Globus pallidus (tissue), 1 donor: ENCODE data around the gene FXYD3.
"Not testable (repeated sequence)": the region's sequence is repeated elsewhere in the genome, so short reads cannot be mapped to it uniquely, and the experiment has no call there.

Source experiments
- DNase-seq: peaks from one replicate; pipeline ENCODE4 v3.0.0-alpha.2; 2015; ENCODE audit warnings: low spot score

The FXYD3 gene

GRCh38 chr19:35124098-35125060 lies 8.8 kb downstream of the FXYD3 start:
- peak; percentile 97 for DNase-seq

GRCh38 chr19:35125270-35125717 lies 9.7 kb downstream of the FXYD3 start:
- DNase-seq: no peak

- DNase-seq: no peak
Measured at GRCh38 chr19:35125749-35126623, 10.4 kb downstream of the FXYD3 start.

GRCh38 chr19:35126624-35126959 lies 11.0 kb downstream of the FXYD3 start:
- peak; percentile 85 for DNase-seq

DNA sequence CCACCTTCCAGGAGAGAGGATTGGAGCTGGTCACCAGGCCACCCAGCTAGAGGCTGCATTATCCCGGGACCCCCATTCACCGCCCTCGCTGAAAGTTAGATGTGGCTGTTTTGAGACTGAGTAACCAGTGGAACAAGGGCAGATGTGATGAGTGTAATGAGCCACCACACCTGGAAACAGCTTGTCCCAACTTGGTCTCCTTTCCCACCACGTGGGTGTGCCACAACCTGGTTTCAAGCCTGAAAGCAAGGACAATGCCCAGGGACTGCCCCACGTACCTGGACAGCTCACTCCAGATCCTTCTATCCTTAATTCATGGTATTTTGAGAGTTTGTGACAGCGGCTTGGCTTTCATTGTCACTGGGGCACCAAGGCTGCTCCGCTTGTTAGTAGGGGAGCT lies 12.2 kb downstream of the FXYD3 start:
- DNase-seq: no peak

- no peak for DNase-seq
Measured at GRCh38 chr19:35128398-35129057, 12.9 kb downstream of the FXYD3 start.

DNA sequence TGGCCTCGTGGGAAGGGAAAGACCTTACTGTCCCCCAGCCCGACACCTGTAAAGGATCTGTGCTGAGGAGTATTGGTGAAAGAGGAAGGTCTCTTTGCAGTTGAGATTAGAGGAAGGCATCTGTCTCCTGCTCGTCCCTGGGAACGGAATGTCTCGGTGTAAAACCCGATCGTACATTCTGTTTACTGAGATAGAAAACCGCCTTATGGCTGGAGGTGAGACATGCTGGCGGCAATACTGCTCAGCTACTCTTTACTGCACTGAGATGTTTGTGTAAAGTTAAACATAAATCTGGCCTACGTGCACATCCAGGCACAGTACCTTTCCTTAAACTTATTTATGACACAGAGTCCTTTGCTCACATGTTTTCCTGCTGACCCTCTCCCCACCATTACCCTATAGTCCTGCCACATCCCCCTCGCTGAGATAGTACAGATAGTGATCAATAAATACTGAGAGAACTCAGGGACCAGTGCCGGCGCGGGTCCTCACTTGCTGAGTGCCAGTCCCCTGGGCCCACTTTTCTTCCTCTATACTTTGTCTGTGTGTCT lies 14.2 kb downstream of the FXYD3 start:
- not testable (repeated sequence) for DNase-seq

DNA sequence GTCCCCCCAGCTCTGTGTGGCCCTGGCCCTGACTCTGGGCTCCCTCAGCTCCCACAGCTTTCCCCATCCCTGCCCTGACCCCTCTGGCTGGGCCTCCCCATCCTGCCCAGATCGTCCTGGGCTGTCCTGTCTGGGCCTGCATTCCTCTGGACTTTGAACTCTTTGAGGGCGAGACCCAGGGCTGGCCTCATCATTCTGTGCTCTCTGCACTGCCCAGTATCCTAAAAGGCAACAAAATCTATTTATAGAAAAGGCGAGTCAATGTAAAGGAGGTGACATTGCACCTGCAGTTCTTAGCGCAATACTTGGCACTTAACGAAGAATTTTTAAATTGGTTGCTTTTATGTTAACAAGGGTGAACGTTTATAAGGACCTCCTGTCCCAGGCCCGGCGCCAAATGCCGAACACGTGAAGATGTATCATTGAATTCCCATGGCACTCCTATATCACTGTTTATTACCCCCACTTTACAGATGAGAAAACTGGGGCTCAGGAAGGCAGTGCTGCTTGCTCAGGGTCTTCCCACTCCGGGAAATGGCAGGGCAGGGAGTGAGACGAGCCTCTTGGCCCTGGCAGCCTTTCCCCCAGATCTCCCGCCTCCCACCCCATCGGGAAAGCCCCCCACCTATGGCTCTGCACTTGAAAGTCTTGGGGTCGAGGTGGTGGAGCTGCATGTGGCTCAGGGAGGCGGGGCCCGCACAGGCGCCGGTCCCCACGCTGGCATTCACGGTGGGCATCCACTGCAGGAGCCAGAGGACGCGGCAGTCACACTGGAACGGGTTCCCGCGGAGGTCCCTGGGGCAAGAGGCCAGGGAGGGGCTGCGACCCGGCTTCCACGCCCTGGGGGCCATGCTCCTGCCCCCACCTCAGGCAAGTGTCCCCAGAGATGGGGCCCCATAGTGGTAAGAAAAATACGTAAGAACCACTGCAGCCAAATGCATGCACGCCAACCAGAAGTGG lies 15.4 kb downstream of the FXYD3 start:
- no peak for DNase-seq

DNA sequence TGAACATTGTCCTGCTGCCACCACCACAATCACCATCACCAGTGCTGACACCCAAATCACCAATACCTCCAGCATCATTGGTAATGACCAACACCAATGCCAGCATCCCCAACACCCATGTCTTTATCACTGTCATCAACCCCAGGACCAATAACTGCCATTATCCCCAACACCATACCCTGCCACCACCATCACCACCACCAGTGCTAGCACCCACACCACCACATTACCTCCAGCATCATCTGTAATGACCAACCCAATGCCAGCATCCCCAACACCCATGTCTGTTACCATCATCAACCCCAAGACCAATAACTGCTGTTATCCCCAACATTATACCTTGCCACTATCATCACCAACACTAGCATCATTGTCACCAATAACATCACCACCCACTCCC lies 16.6 kb downstream of the FXYD3 start:
- DNase-seq: no peak

DNA sequence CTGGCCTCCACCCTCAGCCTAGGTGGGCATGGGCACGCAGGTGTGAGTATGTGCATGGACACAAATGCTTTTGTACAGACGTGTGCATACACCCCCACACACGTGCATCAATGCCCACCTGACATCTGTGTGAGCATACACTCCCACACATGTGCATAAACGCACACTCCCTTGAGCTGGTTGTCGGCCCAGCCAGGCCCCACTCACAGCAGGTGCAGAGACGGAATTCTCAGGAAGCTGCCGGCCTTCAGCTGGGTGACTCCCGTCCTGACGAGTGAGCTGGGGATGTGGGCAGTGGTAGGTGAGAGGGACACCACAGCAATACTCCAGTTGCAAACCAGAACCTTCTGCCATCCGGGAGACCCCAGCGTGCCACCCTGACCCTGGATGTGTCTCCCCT lies 18.2 kb downstream of the FXYD3 start:
- DNase-seq: no peak

DNA sequence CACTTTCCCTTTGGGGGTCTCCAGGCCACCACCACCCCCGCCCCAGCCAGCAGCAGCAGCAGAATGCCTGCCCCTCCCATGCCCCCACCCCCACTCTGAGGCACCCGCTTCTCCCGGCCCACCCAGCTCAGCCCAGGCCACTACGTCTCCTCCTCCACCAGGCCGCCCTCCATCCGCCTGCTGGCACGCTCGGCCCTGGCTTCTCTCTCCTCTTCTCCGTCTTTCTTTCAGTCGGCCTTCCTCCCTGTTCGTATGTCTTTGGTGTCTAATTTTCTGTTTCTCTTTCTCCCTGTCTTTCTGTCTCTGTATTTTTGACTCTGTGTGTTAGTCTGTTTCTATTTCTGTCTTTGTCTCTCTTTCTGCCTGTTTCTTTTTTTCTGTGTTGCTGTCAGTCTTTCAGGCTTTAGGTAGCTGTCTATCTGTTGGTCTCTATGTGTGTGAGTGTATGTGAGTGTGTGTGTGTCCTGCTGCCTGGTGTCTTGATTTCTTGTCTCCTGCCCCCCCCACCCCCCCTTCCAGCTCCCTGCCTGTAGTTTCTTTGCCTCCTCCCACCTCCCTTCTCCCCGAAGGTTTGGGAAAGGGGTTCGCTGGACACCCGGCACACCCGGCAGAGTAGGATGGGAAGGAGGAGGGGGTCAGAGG lies 19.1 kb downstream of the FXYD3 start, which contains the start of gene LGI4:
Gene LGI4, minus strand, starts transcription at position 459 of the 642 bp plus-strand sequence. Its CDS starts 379 bp downstream, at position 80.
- DNase-seq: no peak

- peak; percentile 84 for DNase-seq
Measured at GRCh38 chr19:35135389-35135909, 19.8 kb downstream of the FXYD3 start.

DNA sequence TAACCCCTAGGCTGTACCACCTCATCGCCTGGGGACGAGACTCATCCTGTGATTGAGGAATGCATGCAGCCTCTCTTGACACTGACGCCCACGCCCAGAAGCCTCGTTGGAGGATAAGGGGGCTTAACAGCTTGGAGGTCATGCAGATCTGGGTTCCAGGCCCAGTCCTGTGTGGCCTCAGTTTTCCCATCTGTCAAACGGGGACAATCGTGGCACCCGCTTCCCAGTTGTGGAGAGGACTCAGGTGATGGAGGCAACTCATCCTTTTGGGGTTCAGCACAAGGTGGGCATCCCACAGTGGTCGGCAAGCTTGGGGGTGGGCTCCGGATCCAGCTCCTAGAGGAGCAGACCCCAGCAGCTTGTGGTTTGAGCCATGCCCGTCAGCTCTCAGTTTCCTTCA lies 20.6 kb downstream of the FXYD3 start:
- DNase-seq: no peak

- DNase-seq: no peak
Measured at GRCh38 chr19:35136977-35137702, 21.5 kb downstream of the FXYD3 start.

GRCh38 chr19:35138305-35138892 lies 22.8 kb downstream of the FXYD3 start, which contains the start of gene FXYD1:
Gene FXYD1 (plus strand): TSS chr19:35138824. CDS start chr19:35140080, 1,256 bp downstream.
- DNase-seq: no peak

- DNase-seq: no peak
Measured at GRCh38 chr19:35140207-35140961, 24.8 kb downstream of the FXYD3 start.

DNA sequence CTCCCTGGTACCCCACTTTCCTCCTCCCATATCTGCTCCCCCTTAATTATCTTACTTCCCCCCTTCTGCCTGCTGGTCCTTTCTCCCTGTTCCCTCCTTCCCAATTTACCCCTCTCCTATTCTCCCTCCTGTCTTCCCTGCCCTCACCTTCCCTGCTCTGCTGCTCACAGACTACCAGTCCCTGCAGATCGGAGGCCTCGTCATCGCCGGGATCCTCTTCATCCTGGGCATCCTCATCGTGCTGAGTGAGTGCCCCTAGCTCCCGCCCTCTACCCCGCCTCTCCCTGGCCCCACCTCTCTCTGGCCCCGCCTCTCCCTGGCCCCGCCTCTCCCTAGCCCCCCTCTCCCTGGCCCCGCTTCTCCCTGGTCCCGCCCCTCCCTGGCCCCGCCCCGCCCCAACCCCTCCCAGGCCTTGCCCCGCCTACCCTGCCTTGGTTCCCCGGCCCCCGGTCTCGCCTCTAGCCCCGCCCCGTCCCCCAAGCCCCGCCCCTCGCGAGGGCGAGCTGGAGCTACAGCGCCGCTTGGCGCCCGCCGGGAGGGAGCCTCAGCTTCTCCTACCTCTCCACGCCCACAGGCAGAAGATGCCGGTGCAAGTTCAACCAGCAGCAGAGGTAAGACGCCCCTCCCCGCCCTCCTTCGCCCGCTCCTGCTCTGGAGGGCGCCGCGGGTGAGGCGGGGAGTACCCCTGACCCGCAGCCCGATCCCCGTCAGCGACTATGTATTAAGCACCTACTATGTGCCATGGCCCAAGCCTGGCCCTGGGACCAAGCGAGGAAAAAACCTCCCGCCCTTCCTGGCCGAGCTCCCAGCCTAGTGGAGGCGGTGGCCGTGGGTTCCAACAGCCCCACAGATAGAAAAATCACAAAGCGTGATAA lies 25.6 kb downstream of the FXYD3 start:
- peak; percentile 93 for DNase-seq
